Subcutaneous abdominal adipose tissue (tissue), 5 donors: ENCODE data around the gene FBXL17.

ENCODE experiments used
- H3K27ac ChIP-seq: one replicate; pipeline ENCODE4 v1.7.0; 2013; ENCODE audit warnings: low read depth, mild to moderate bottlenecking, inconsistent platforms, low read length, moderate library complexity
- H3K27me3 ChIP-seq, 5 donors: one replicate each; pipeline ENCODE4 v1.7.0; 2013; ENCODE audit warnings: low read length in 5 of 5, inconsistent platforms in 1 of 5; ENCODE audit not compliant: control insufficient read depth in 5 of 5, insufficient read depth in 4 of 5
- H3K36me3 ChIP-seq, 5 donors: one replicate each; pipeline ENCODE4 v1.7.0; 2013; ENCODE audit warnings: low read length in 5 of 5; ENCODE audit not compliant: control insufficient read depth in 5 of 5, insufficient read depth in 5 of 5
- H3K4me1 ChIP-seq, 5 donors: one replicate each; pipeline ENCODE4 v1.7.0; 2013; ENCODE audit warnings: low read length in 5 of 5, mild to moderate bottlenecking in 3 of 5, moderate library complexity in 1 of 5; ENCODE audit not compliant: control insufficient read depth in 5 of 5, insufficient read depth in 5 of 5
- H3K4me3 ChIP-seq, 5 donors: one replicate each; pipeline ENCODE4 v1.7.0; 2013; ENCODE audit warnings: low read length in 5 of 5, low read depth in 1 of 5
- H3K9ac ChIP-seq, 5 donors: one replicate each; pipeline ENCODE4 v1.7.0; 2013; ENCODE audit warnings: low read length in 5 of 5, mild to moderate bottlenecking in 4 of 5, moderate library complexity in 3 of 5
- H3K9me3 ChIP-seq, 5 donors: one replicate each; pipeline ENCODE4 v1.7.0; 2013; ENCODE audit warnings: low read length in 5 of 5; ENCODE audit not compliant: control insufficient read depth in 5 of 5
- donor health status: healthy.
- donor health status: healthy.
- donor health status: healthy.
- donor health status: healthy.
- donor health status: healthy.

FBXL17 gene

GRCh38 chr5:108148715-108149139 lies 233.2 kb downstream of the FBXL17 start:
- H3K9ac ChIP-seq: no peak overlapping the region
- H3K4me1 ChIP-seq: peaks cover 0 to 2% (median 0%) of the 10 kb centered on the region in 5 donors
- H3K27ac ChIP-seq: no peak overlapping the region
- no peaks in the 10 kb centered on the region for H3K9me3 ChIP-seq
- peaks cover 0 to 5% (median 0%) of the 10 kb centered on the region in 5 donors for H3K36me3 ChIP-seq
- H3K4me3 ChIP-seq: no peak overlapping the region
- no peaks in the 10 kb centered on the region for H3K27me3 ChIP-seq

GRCh38 chr5:108146222-108146621 lies 235.7 kb downstream of the FBXL17 start:
- H3K27ac ChIP-seq: no peak overlapping the region

GRCh38 chr5:108145351-108145750 lies 236.5 kb downstream of the FBXL17 start:
- H3K9me3 ChIP-seq: no peaks in the 10 kb centered on the region
- peaks cover 0 to 5% (median 0%) of the 10 kb centered on the region in 5 donors for H3K36me3 ChIP-seq
- no peak overlapping the region for H3K27ac ChIP-seq
- no peak overlapping the region for H3K9ac ChIP-seq
- H3K4me1 ChIP-seq: peaks cover 0 to 4% (median 0%) of the 10 kb centered on the region in 5 donors
- H3K4me3 ChIP-seq: no peak overlapping the region
- H3K27me3 ChIP-seq: no peaks in the 10 kb centered on the region

More at GRCh38 chr5:108146222-108146621, 235.7 kb downstream of the FBXL17 start:
- peaks cover 0 to 4% (median 0%) of the 10 kb centered on the region in 5 donors for H3K4me1 ChIP-seq
- no peaks in the 10 kb centered on the region for H3K9me3 ChIP-seq
- no peak overlapping the region for H3K4me3 ChIP-seq
- no peak overlapping the region for H3K9ac ChIP-seq
- H3K27me3 ChIP-seq: no peaks in the 10 kb centered on the region
- peaks cover 0 to 5% (median 0%) of the 10 kb centered on the region in 5 donors for H3K36me3 ChIP-seq

GRCh38 chr5:108144332-108144731 lies 237.6 kb downstream of the FBXL17 start:
- Histone ChIP-seq H3K27me3 (no peaks in the 10 kb centered on the region), H3K4me1 (peaks cover 0 to 4% (median 0%) of the 10 kb centered on the region in 5 donors), H3K4me3 (no peak overlapping the region)

GRCh38 chr5:108143581-108143980 lies 238.3 kb downstream of the FBXL17 start:
- Histone ChIP-seq H3K9me3 (no peaks in the 10 kb centered on the region), H3K27ac (no peak overlapping the region), H3K4me1 (peaks cover 0 to 4% (median 0%) of the 10 kb centered on the region in 5 donors), H3K4me3 (no peak overlapping the region), H3K27me3 (no peaks in the 10 kb centered on the region), H3K36me3 (peaks cover 0 to 5% (median 0%) of the 10 kb centered on the region in 5 donors), H3K9ac (no peak overlapping the region)

More at GRCh38 chr5:108144332-108144731, 237.6 kb downstream of the FBXL17 start:
- H3K9me3 ChIP-seq: no peaks in the 10 kb centered on the region
- peaks cover 0 to 5% (median 0%) of the 10 kb centered on the region in 5 donors for H3K36me3 ChIP-seq
- no peak overlapping the region for H3K27ac ChIP-seq
- no peak overlapping the region for H3K9ac ChIP-seq

GRCh38 chr5:108141676-108142075 lies 240.2 kb downstream of the FBXL17 start:
- Histone ChIP-seq H3K9ac (no peak overlapping the region), H3K4me3 (no peak overlapping the region), H3K36me3 (peaks cover 0 to under 1% (median 0%) of the 10 kb centered on the region in 5 donors), H3K9me3 (no peaks in the 10 kb centered on the region), H3K27me3 (no peaks in the 10 kb centered on the region), H3K4me1 (peaks cover 0 to 4% (median 0%) of the 10 kb centered on the region in 5 donors), H3K27ac (no peak overlapping the region)

- Histone ChIP-seq H3K4me3 (no peak overlapping the region), H3K27me3 (no peaks in the 10 kb centered on the region), H3K9ac (no peak overlapping the region), H3K4me1 (no peaks in the 10 kb centered on the region), H3K36me3 (no peaks in the 10 kb centered on the region), H3K9me3 (no peaks in the 10 kb centered on the region), H3K27ac (no peak overlapping the region)
Observed at GRCh38 chr5:108136493-108136892, 245.4 kb downstream of the FBXL17 start.

- Histone ChIP-seq H3K27ac (no peak overlapping the region), H3K9ac (no peak overlapping the region), H3K9me3 (no peaks in the 10 kb centered on the region), H3K27me3 (no peaks in the 10 kb centered on the region), H3K4me3 (no peak overlapping the region), H3K4me1 (no peaks in the 10 kb centered on the region), H3K36me3 (no peaks in the 10 kb centered on the region)
Observed at GRCh38 chr5:108129129-108129528, 252.8 kb downstream of the FBXL17 start.

- no peak overlapping the region for H3K4me3 ChIP-seq
- no peaks in the 10 kb centered on the region for H3K27me3 ChIP-seq
- H3K27ac ChIP-seq: no peak overlapping the region
Observed at GRCh38 chr5:108125771-108126511, 256.0 kb downstream of the FBXL17 start.

GRCh38 chr5:108124596-108124995 lies 257.3 kb downstream of the FBXL17 start:
- H3K4me3 ChIP-seq: no peak overlapping the region

More at GRCh38 chr5:108125771-108126511, 256.0 kb downstream of the FBXL17 start:
- no peaks in the 10 kb centered on the region for H3K9me3 ChIP-seq
- no peak overlapping the region for H3K9ac ChIP-seq
- H3K4me1 ChIP-seq: no peaks in the 10 kb centered on the region
- H3K36me3 ChIP-seq: no peaks in the 10 kb centered on the region

More at GRCh38 chr5:108124596-108124995, 257.3 kb downstream of the FBXL17 start:
- H3K36me3 ChIP-seq: peaks cover 0 to 4% (median 0%) of the 10 kb centered on the region in 5 donors
- H3K4me1 ChIP-seq: no peaks in the 10 kb centered on the region
- no peak overlapping the region for H3K9ac ChIP-seq
- H3K27ac ChIP-seq: no peak overlapping the region
- no peaks in the 10 kb centered on the region for H3K27me3 ChIP-seq
- H3K9me3 ChIP-seq: no peaks in the 10 kb centered on the region
